H1 (cell line): ENCODE data around the gene OR2D2. TPM values are rescaled to one million over a fixed set of nuclear protein-coding genes. Genes with fewer than 3 reads are reported as not detected.

Experiments used
- CTCF ChIA-PET: fragments of 300-600 bp; sonication (Branson Sonifier 250); formaldehyde crosslinking; loops from one replicate; lab custom pipeline; 2021; ENCODE audit not compliant: partially characterized antibody; lab: Charles Lee
- POLR2A ChIA-PET: fragments of 300-600 bp; sonication (Branson Sonifier 250); formaldehyde crosslinking; loops from one replicate; lab custom pipeline; 2021; ENCODE audit warnings: inconsistent platforms; ENCODE audit not compliant: partially characterized antibody; lab: Charles Lee
- DNase-seq, 2 experiments: peaks; one replicate each; pipeline versions ENCODE4 v3.0.0 to v3.0.0-alpha.2; 2010 to 2022; ENCODE audit warnings: low spot score in 2 of 2, low read depth in 1 of 2, mixed read lengths in 1 of 2
- FAIRE-seq: peaks from 2 replicates; lab custom pipeline; 2011; peaks lifted over from hg19 to GRCh38; lab: Jason Lieb, UNC
- H2AFZ ChIP-seq: 2 replicates; pipeline ENCODE4 v1.8.1; 2012; ENCODE audit warnings: low read length, inconsistent platforms
- H2AK5ac ChIP-seq: 2 replicates; pipeline ENCODE4 v1.6.1; 2013; ENCODE audit warnings: low read depth, low read length
- H2BK120ac ChIP-seq: replicated peaks from 2 replicates; pipeline ENCODE3; 2013; ENCODE audit warnings: low read depth, low read length, inconsistent platforms
- H2BK12ac ChIP-seq: 2 replicates; pipeline ENCODE4 v1.6.1; 2013; ENCODE audit warnings: low read depth, low read length
- H2BK15ac ChIP-seq: 2 replicates; pipeline ENCODE4 v1.6.1; 2013; ENCODE audit warnings: low read length
- H2BK20ac ChIP-seq: 2 replicates; pipeline ENCODE4 v1.6.1; 2013; ENCODE audit warnings: low read length
- H2BK5ac ChIP-seq: 2 replicates; pipeline ENCODE4 v1.6.1; 2013; ENCODE audit warnings: low read depth, low read length
- H3K14ac ChIP-seq: 2 replicates; pipeline ENCODE4 v1.6.1; 2013; ENCODE audit warnings: inconsistent platforms; ENCODE audit not compliant: insufficient read length
- H3K18ac ChIP-seq: 2 replicates; pipeline ENCODE4 v1.6.1; 2013; ENCODE audit warnings: low read length; ENCODE audit errors: extremely low read depth
- H3K23ac ChIP-seq: 2 replicates; pipeline ENCODE4 v1.6.1; 2013; ENCODE audit warnings: inconsistent platforms; ENCODE audit not compliant: insufficient read length
- H3K23me2 ChIP-seq: 2 replicates; pipeline ENCODE4 v1.6.1; 2013; ENCODE audit warnings: low read depth, low read length
- H3K27ac ChIP-seq: 2 replicates; pipeline ENCODE4 v1.6.1; 2011; ENCODE audit warnings: low read depth, low read length, inconsistent platforms
- H3K27me3 ChIP-seq, 4 experiments: replicated peaks in 1 of 4; 1 replicate in 1 of 4; 2 replicates in 3 of 4; pipeline versions ENCODE4 v1.6.1 to v1.8.1; 2011 to 2013; ENCODE audit warnings: low read length in 3 of 4, mild to moderate bottlenecking in 3 of 4, inconsistent platforms in 2 of 4, mixed read lengths in 2 of 4, moderate library complexity in 1 of 4; ENCODE audit not compliant: control insufficient read depth in 3 of 4, insufficient read depth in 3 of 4; ENCODE audit errors: extremely low read depth in 1 of 4
- H3K36me3 ChIP-seq, 4 experiments: 2 replicates each; pipeline versions ENCODE4 v1.6.1 to v1.8.1; 2011 to 2013; ENCODE audit warnings: mild to moderate bottlenecking in 4 of 4, low read length in 3 of 4, moderate library complexity in 2 of 4, control low read depth in 1 of 4, inconsistent platforms in 1 of 4; ENCODE audit not compliant: insufficient read depth in 4 of 4, control insufficient read depth in 2 of 4
- H3K4ac ChIP-seq: replicated peaks from 2 replicates; pipeline ENCODE3; 2013; ENCODE audit warnings: low read length, low read depth, mixed read lengths, inconsistent platforms; ENCODE audit not compliant: insufficient read length
- H3K4me1 ChIP-seq, 4 experiments: replicated peaks in 1 of 4; 1 replicate in 1 of 4; 2 replicates in 3 of 4; pipeline versions ENCODE4 v1.6.1 to v1.8.1; 2011 to 2013; ENCODE audit warnings: low read length in 3 of 4, inconsistent platforms in 2 of 4, mixed read lengths in 1 of 4; ENCODE audit not compliant: insufficient read depth in 4 of 4, control insufficient read depth in 3 of 4
- H3K4me2 ChIP-seq, 2 experiments: 2 replicates each; pipeline versions ENCODE4 v1.6.1 to v1.8.1; 2011 to 2013; ENCODE audit warnings: low read depth in 2 of 2, low read length in 2 of 2, control low read depth in 1 of 2, inconsistent platforms in 1 of 2, mild to moderate bottlenecking in 1 of 2; ENCODE audit not compliant: insufficient read depth in 1 of 2
- H3K4me3 ChIP-seq, 4 experiments: fragments of 200-600, 300-600 bp in 1 of 4; sonication (generic), shearing (Covaris generic), sonication (Bioruptor Twin) in 1 of 4; 2 replicates each; pipeline versions ENCODE4 v1.5.1 to v1.8.1; 2011 to 2016; ENCODE audit warnings: low read length in 4 of 4, low read depth in 3 of 4, control low read depth in 2 of 4, inconsistent platforms in 2 of 4, mild to moderate bottlenecking in 2 of 4, mixed read lengths in 1 of 4, moderate library complexity in 1 of 4; ENCODE audit not compliant: insufficient read depth in 2 of 4; ENCODE audit errors: extremely low read depth in 1 of 4
- H3K56ac ChIP-seq: replicated peaks from 2 replicates; pipeline ENCODE3; 2013; ENCODE audit warnings: low read depth, mild to moderate bottlenecking, mixed read lengths, low read length, inconsistent platforms; ENCODE audit not compliant: insufficient read length
- H3K79me1 ChIP-seq: 2 replicates; pipeline ENCODE4 v1.6.1; 2013; ENCODE audit warnings: low read depth, low read length, control low read depth
- H3K79me2 ChIP-seq, 2 experiments: 2 replicates each; pipeline versions ENCODE4 v1.6.1 to v1.8.1; 2012 to 2013; ENCODE audit warnings: low read length in 2 of 2, mild to moderate bottlenecking in 2 of 2, inconsistent platforms in 1 of 2; ENCODE audit not compliant: insufficient read depth in 2 of 2, control insufficient read depth in 1 of 2
- H3K9ac ChIP-seq, 4 experiments: replicated peaks in 1 of 4; 1 replicate in 1 of 4; 2 replicates in 3 of 4; pipeline versions ENCODE4 v1.6.1 to v1.8.1; 2011 to 2013; ENCODE audit warnings: low read depth in 3 of 4, low read length in 3 of 4, control low read depth in 2 of 4, mild to moderate bottlenecking in 2 of 4, moderate library complexity in 2 of 4, inconsistent platforms in 1 of 4; ENCODE audit errors: extremely low read depth in 1 of 4
- H3K9me3 ChIP-seq, 2 experiments: 2 replicates each; pipeline versions ENCODE4 v1.6.1 to v1.8.1; 2012 to 2013; ENCODE audit warnings: mild to moderate bottlenecking in 2 of 2, moderate library complexity in 2 of 2, control low read depth in 1 of 2, inconsistent platforms in 1 of 2, low read depth in 1 of 2, low read length in 1 of 2, mixed read lengths in 1 of 2; ENCODE audit not compliant: insufficient read depth in 2 of 2
- H4K20me1 ChIP-seq, 2 experiments: replicated peaks in 1 of 2; 2 replicates each; pipeline versions ENCODE3 to v1.8.1; 2011 to 2013; ENCODE audit warnings: inconsistent platforms in 2 of 2, low read length in 2 of 2, mild to moderate bottlenecking in 1 of 2; ENCODE audit not compliant: insufficient read depth in 2 of 2, control insufficient read depth in 1 of 2
- H4K5ac ChIP-seq: 2 replicates; pipeline ENCODE4 v1.6.1; 2013; ENCODE audit warnings: low read length, low read depth, mixed read lengths, inconsistent platforms; ENCODE audit not compliant: insufficient read length
- H4K8ac ChIP-seq: 2 replicates; pipeline ENCODE4 v1.8.0; 2013; ENCODE audit warnings: mild to moderate bottlenecking, moderate library complexity, low read length, inconsistent platforms; ENCODE audit not compliant: insufficient read depth; ENCODE audit errors: extremely low read depth
- H4K91ac ChIP-seq: replicated peaks from 2 replicates; pipeline ENCODE3; 2013; ENCODE audit warnings: low read length, mixed read lengths, inconsistent platforms; ENCODE audit not compliant: insufficient read length
- MAX ChIP-seq: IDR thresholded peaks from 2 replicates; pipeline ENCODE4 v1.6.1; 2012; ENCODE audit warnings: inconsistent platforms
- POLR2AphosphoS5 ChIP-seq: IDR thresholded peaks from 2 replicates; pipeline ENCODE4 v1.6.1; 2011; ENCODE audit warnings: low read depth, low read length
- RBBP5 ChIP-seq: IDR thresholded peaks from 2 replicates; pipeline ENCODE4 v1.7.1; 2012; ENCODE audit warnings: low read depth, mild to moderate bottlenecking, inconsistent platforms, low read length, moderate library complexity, borderline replicate concordance
- TAF7 ChIP-seq: optimal IDR thresholded peaks from 2 replicates; pipeline ENCODE3; 2011; ENCODE audit warnings: low read depth, mild to moderate bottlenecking, inconsistent platforms, low read length, moderate library complexity, borderline replicate concordance
- WGBS, 2 experiments: shearing (Covaris generic) in 1 of 2; methylation state at CpG; one replicate each; pipeline versions ENCODE4 v1.1.6 to v1.1.7; 2013 to 2015; ENCODE audit warnings: low lambda C conversion rate in 2 of 2, mixed read lengths in 2 of 2, inconsistent platforms in 1 of 2, low coverage in 1 of 2, missing lambda C conversion rate in 1 of 2; ENCODE audit not compliant: insufficient replicate concordance in 2 of 2, insufficient coverage in 1 of 2, insufficient read length in 1 of 2; ENCODE audit errors: extremely low coverage in 1 of 2, missing lambda C conversion rate in 1 of 2; 5-methylcytosine and 5-hydroxymethylcytosine counted together
- polyA plus RNA-seq, 7 experiments: library from polyadenylated mRNA; depleted of rRNA in 3 of 7; stranded (reverse) in 5 of 7; unstranded in 2 of 7; fragments of >200 nt in 5 of 7; fragments of 200-250 nt in 2 of 7; gene quantifications; 1 replicate in 5 of 7; 2 replicates in 1 of 7; 4 replicates in 1 of 7; pipeline versions ENCODE4 v1.2.1 to v1.2.3, GENCODE V29; 2011 to 2013; ENCODE audit warnings: missing spikeins in 2 of 7, mixed read lengths in 2 of 7
- total RNA-seq: library from RNA; stranded (reverse); fragmentation: NEBNext Ultra II Directional; extraction: Animal tissue kit (Norgen Biotek cat#: 25700); gene quantifications from 2 replicates; pipeline ENCODE4 v1.2.1, GENCODE V29; 2021

The OR2D2 gene
- total and polyA plus RNA-seq, 2 of the 8 experiments (the other 6 are each of a cell fraction or from before 2014, with no cell fraction given): 0.15 TPM; not detected in 1

GRCh38 chr11:6876325-6876724 is 16.0 kb downstream of the OR2D2 start, which contains the start of gene OR10A4:
Gene OR10A4 (plus strand): TSS chr11:6876625. CDS start chr11:6876648, 23 bp downstream.
- POLR2A ChIA-PET: no interaction called here

More at GRCh38 chr11:6876325-6876724, 16.0 kb downstream of the OR2D2 start, which contains the start of gene OR10A4:
- no peaks in the 10 kb centered on the region; a peak in 2 of 4 replicates for H3K9me3 ChIP-seq
- H3K36me3 ChIP-seq: no peaks in the 10 kb centered on the region
- H2AK5ac ChIP-seq: no peak within 1 kb of the TSS
- no peak within 1 kb of the TSS; a peak in 1 of 7 replicates for H3K9ac ChIP-seq
- no peak within 1 kb of the TSS for H2BK20ac ChIP-seq
- H2BK12ac ChIP-seq: no peak within 1 kb of the TSS
- H3K27ac ChIP-seq: no peak within 1 kb of the TSS
- no peaks in the 10 kb centered on the region for H3K23me2 ChIP-seq
- CTCF ChIA-PET: interaction anchor here (1.5 kb wide), 1 partner anchor 13 kb away, joined by 5 read pairs; the partner anchor contains the start of gene OR10A2
- no peak within 1 kb of the TSS for H3K4me2 ChIP-seq
- H3K4me3 ChIP-seq: no peak within 1 kb of the TSS
- no peak within 1 kb of the TSS for H3K56ac ChIP-seq
- no peak within 1 kb of the TSS for H2BK15ac ChIP-seq
- DNase-seq: no peak
- H3K18ac ChIP-seq: no peak within 1 kb of the TSS
- H4K5ac ChIP-seq: no peak within 1 kb of the TSS
- no peaks in the 10 kb centered on the region for H4K20me1 ChIP-seq
- no peak within 1 kb of the TSS for H3K14ac ChIP-seq
- H3K27me3 ChIP-seq: no peaks in the 10 kb centered on the region
- H3K4ac ChIP-seq: no peak within 1 kb of the TSS
- no peaks in the 10 kb centered on the region for H3K79me1 ChIP-seq
- FAIRE-seq: no peak
- no peak within 1 kb of the TSS for H2BK120ac ChIP-seq
- no peaks in the 10 kb centered on the region for H3K4me1 ChIP-seq
- no peak within 1 kb of the TSS for H4K8ac ChIP-seq
- H2BK5ac ChIP-seq: no peak within 1 kb of the TSS
- no peak within 1 kb of the TSS for H3K23ac ChIP-seq
- WGBS, 2 experiments: 73% methylated on average over 1 of the region's 1 CpG; no CpG with 5 or more reads in 1 of the 2 experiments
- H4K91ac ChIP-seq: no peak within 1 kb of the TSS
- no peak for TF ChIP-seq POLR2AphosphoS5
- no peak for TF ChIP-seq MAX
- TF ChIP-seq TAF7: no peak
- no peak for TF ChIP-seq RBBP5
- no peaks in the 10 kb centered on the region for H3K79me2 ChIP-seq
- H2AFZ ChIP-seq: no peak within 1 kb of the TSS
